ENCODE results near the gene MSH2. TPM values are rescaled to one million over a fixed set of nuclear protein-coding genes. Genes with fewer than 3 reads are reported as not detected.

Gene MSH2
- total and polyA plus RNA-seq, 4 donors: 1.6 to 33.3 (median 3.8) TPM

DNA sequence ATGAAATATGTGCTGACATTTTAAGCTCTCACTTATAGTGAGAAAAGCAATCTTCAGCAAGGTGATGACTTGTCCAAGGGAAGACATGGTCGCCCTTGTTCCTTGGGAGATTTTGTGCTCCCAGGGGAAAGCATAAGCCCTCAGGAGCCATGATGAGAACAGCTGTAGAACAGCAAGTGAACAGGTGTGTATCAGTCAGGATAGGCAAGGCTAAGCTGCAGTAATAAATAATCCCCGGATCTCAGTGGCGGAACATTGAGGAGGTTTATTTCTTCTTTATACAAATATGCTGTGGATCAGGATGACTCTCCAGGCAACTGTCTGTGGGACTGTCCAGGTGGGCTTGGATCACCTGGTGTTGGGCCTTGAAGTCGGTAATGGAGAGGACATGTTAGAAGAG is 103.1 kb downstream of the MSH2 start:
- Histone ChIP-seq H3K27me3 (ENCODE audit: control insufficient read depth in 4 of 4, insufficient read depth in 4 of 4, low read length in 3 of 4) (no peaks in the 10 kb centered on the region), H3K9ac (ENCODE audit: low read depth in 1 of 2, low read length in 2 of 2) (no peak overlapping the region), H3K9me3 (ENCODE audit: control insufficient read depth in 4 of 4, low read length in 3 of 4) (peaks cover 0 to 2% (median 0%) of the 10 kb centered on the region in 4 donors), H3K4me1 (ENCODE audit: control insufficient read depth in 4 of 4, insufficient read depth in 4 of 4, low read length in 3 of 4) (no peaks in the 10 kb centered on the region), H3K36me3 (ENCODE audit: control insufficient read depth in 4 of 4, insufficient read depth in 3 of 4, low read depth in 1 of 4, low read length in 3 of 4) (no peaks in the 10 kb centered on the region), H3K27ac (ENCODE audit: low read depth in 1 of 2, low read length in 2 of 2) (no peak overlapping the region), H3K4me3 (ENCODE audit: low read depth in 1 of 3, low read length in 3 of 3) (no peak overlapping the region)
- WGBS: 84% methylated on average over 4 of the region's 4 CpGs
- DNase-seq (ENCODE audit: low spot score): no peak
- no peak for TF ChIP-seq FOXA2 (IDR thresholded peaks at IDR 0.05)
- TF ChIP-seq RAD21 (IDR thresholded peaks at IDR 0.05): no peak
- TF ChIP-seq, protein P1, sequence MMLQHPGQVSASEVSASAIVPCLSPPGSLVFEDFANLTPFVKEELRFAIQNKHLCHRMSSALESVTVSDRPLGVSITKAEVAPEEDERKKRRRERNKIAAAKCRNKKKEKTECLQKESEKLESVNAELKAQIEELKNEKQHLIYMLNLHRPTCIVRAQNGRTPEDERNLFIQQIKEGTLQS (IDR thresholded peaks at IDR 0.05): no peak
- no peak for TF ChIP-seq RXRA (IDR thresholded peaks at IDR 0.05)
- TF ChIP-seq HNF4G (IDR thresholded peaks at IDR 0.05): no peak
- no peak for TF ChIP-seq YY1 (IDR thresholded peaks at IDR 0.05)

GRCh38 chr2:47506436-47506835 is 103.5 kb downstream of the MSH2 start:
- DNase-seq (ENCODE audit: low spot score): no peak
- peaks cover 0 to 2% (median 0%) of the 10 kb centered on the region in 4 donors for H3K9me3 ChIP-seq (ENCODE audit: control insufficient read depth in 4 of 4, low read length in 3 of 4)
- no peak overlapping the region for H3K9ac ChIP-seq (ENCODE audit: low read depth in 1 of 2, low read length in 2 of 2)
- 91% methylated on average over 5 of the region's 5 CpGs for WGBS
- H3K4me3 ChIP-seq (ENCODE audit: low read depth in 1 of 3, low read length in 3 of 3): no peak overlapping the region
- H3K27ac ChIP-seq (ENCODE audit: low read depth in 1 of 2, low read length in 2 of 2): no peak overlapping the region
- no peak for TF ChIP-seq NR2F2 (IDR thresholded peaks at IDR 0.05)
- TF ChIP-seq REST (IDR thresholded peaks at IDR 0.05): no peak
- no peak for TF ChIP-seq FOXA2 (IDR thresholded peaks at IDR 0.05)
- TF ChIP-seq HNF4G (IDR thresholded peaks at IDR 0.05): no peak
- TF ChIP-seq HNF4A (conservative IDR thresholded peaks at IDR 0.05): no peak
- TF ChIP-seq, protein P1 (IDR thresholded peaks at IDR 0.05): no peak
- no peaks in the 10 kb centered on the region for H3K27me3 ChIP-seq (ENCODE audit: control insufficient read depth in 4 of 4, insufficient read depth in 4 of 4, low read length in 3 of 4)
- no peaks in the 10 kb centered on the region for H3K36me3 ChIP-seq (ENCODE audit: control insufficient read depth in 4 of 4, insufficient read depth in 3 of 4, low read depth in 1 of 4, low read length in 3 of 4)
- H3K4me1 ChIP-seq (ENCODE audit: control insufficient read depth in 4 of 4, insufficient read depth in 4 of 4, low read length in 3 of 4): no peaks in the 10 kb centered on the region

GRCh38 chr2:47508080-47508479 is 105.1 kb downstream of the MSH2 start:
- Histone ChIP-seq H3K36me3 (ENCODE audit: control insufficient read depth in 4 of 4, insufficient read depth in 3 of 4, low read depth in 1 of 4, low read length in 3 of 4) (no peaks in the 10 kb centered on the region), H3K4me1 (ENCODE audit: control insufficient read depth in 4 of 4, insufficient read depth in 4 of 4, low read length in 3 of 4) (no peaks in the 10 kb centered on the region), H3K27ac (ENCODE audit: low read depth in 1 of 2, low read length in 2 of 2) (no peak overlapping the region), H3K4me3 (ENCODE audit: low read depth in 1 of 3, low read length in 3 of 3) (no peak overlapping the region), H3K9ac (ENCODE audit: low read depth in 1 of 2, low read length in 2 of 2) (no peak overlapping the region), H3K9me3 (ENCODE audit: control insufficient read depth in 4 of 4, low read length in 3 of 4) (peaks cover 0 to 2% (median 0%) of the 10 kb centered on the region in 4 donors), H3K27me3 (ENCODE audit: control insufficient read depth in 4 of 4, insufficient read depth in 4 of 4, low read length in 3 of 4) (no peaks in the 10 kb centered on the region)
- TF ChIP-seq CTCF (IDR thresholded peaks at IDR 0.05; ENCODE audit: low read depth, low read length, missing input control) (no peak), SP1 (IDR thresholded peaks at IDR 0.05) (no peak), MAX (IDR thresholded peaks at IDR 0.05) (no peak), NR2F2 (IDR thresholded peaks at IDR 0.05) (no peak)
- 78% methylated on average over 4 of the region's 4 CpGs for WGBS
- no peak for DNase-seq (ENCODE audit: low spot score)
